Measurements from ENCODE around the gene PRKAG2.
"Not testable (repeated sequence)": the region's sequence is repeated elsewhere in the genome, so short reads cannot be mapped to it uniquely, and the experiment has no call there.

Gene PRKAG2

GRCh38 chr7:151755131-151755801, 121.6 kb downstream of the PRKAG2 start:
- no peak overlapping the region for H3K27ac ChIP-seq (ENCODE audit: low read depth, low read length)
- H3K4me3 ChIP-seq (ENCODE audit: low read depth in 1 of 2, low read length in 2 of 2) = no peak overlapping the region
- H3K27me3 ChIP-seq (ENCODE audit: control insufficient read depth in 1 of 2, insufficient read depth in 2 of 2, low read length in 2 of 2) = no peaks in the 10 kb centered on the region
- no peak overlapping the region for H3K9ac ChIP-seq (ENCODE audit: low read depth in 1 of 2, low read length in 2 of 2)
- H3K36me3 ChIP-seq (ENCODE audit: control insufficient read depth in 1 of 2, insufficient read depth in 2 of 2, low read length in 2 of 2) = no peaks in the 10 kb centered on the region
- peaks cover 14 to 24% of the 10 kb centered on the region in 2 donors for H3K4me1 ChIP-seq (ENCODE audit: control insufficient read depth in 1 of 2, insufficient read depth in 2 of 2, low read length in 2 of 2)
- no peaks in the 10 kb centered on the region for H3K9me3 ChIP-seq (ENCODE audit: control insufficient read depth in 1 of 2, low read length in 2 of 2)

GRCh38 chr7:151754688-151755130, 122.2 kb downstream of the PRKAG2 start:
- Histone ChIP-seq H3K4me3 (ENCODE audit: low read depth in 1 of 2, low read length in 2 of 2) (no peak overlapping the region), H3K4me1 (ENCODE audit: control insufficient read depth in 1 of 2, insufficient read depth in 2 of 2, low read length in 2 of 2) (peaks cover 14 to 24% of the 10 kb centered on the region in 2 donors), H3K9ac (ENCODE audit: low read depth in 1 of 2, low read length in 2 of 2) (no peak overlapping the region), H3K27me3 (ENCODE audit: control insufficient read depth in 1 of 2, insufficient read depth in 2 of 2, low read length in 2 of 2) (no peaks in the 10 kb centered on the region), H3K36me3 (ENCODE audit: control insufficient read depth in 1 of 2, insufficient read depth in 2 of 2, low read length in 2 of 2) (no peaks in the 10 kb centered on the region), H3K27ac (ENCODE audit: low read depth, low read length) (peak overlapping the region; percentile 67), H3K9me3 (ENCODE audit: control insufficient read depth in 1 of 2, low read length in 2 of 2) (no peaks in the 10 kb centered on the region)

DNA sequence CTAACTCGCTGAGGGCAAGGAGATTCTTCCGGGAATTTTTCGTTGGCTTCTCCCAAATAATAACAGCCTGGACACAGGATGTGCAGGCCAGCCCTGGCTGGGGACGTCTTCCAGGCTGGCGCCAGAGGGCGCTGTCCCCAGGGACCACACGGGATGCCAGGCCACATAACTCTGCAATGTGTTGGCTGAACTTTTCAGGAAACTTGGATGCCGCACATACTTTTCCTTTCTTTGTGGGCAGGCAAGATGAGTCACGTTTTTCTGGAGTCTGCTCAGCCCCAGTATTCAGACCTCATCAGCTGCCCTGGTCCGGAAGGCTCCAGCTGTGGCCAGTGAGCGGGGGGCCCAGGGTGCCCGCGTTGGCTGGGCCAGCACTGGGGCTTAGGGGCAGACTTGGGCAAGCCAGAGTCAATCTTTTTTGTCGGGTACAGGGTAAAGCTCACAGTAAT, 122.7 kb downstream of the PRKAG2 start:
- Histone ChIP-seq H3K27me3 (ENCODE audit: control insufficient read depth in 1 of 2, insufficient read depth in 2 of 2, low read length in 2 of 2) (no peaks in the 10 kb centered on the region), H3K27ac (ENCODE audit: low read depth, low read length) (peak overlapping the region; percentile 17), H3K4me1 (ENCODE audit: control insufficient read depth in 1 of 2, insufficient read depth in 2 of 2, low read length in 2 of 2) (peaks cover 14 to 19% of the 10 kb centered on the region in 2 donors), H3K9me3 (ENCODE audit: control insufficient read depth in 1 of 2, low read length in 2 of 2) (no peaks in the 10 kb centered on the region), H3K4me3 (ENCODE audit: low read depth in 1 of 2, low read length in 2 of 2) (no peak overlapping the region), H3K36me3 (ENCODE audit: control insufficient read depth in 1 of 2, insufficient read depth in 2 of 2, low read length in 2 of 2) (no peaks in the 10 kb centered on the region), H3K9ac (ENCODE audit: low read depth in 1 of 2, low read length in 2 of 2) (no peak overlapping the region)

DNA sequence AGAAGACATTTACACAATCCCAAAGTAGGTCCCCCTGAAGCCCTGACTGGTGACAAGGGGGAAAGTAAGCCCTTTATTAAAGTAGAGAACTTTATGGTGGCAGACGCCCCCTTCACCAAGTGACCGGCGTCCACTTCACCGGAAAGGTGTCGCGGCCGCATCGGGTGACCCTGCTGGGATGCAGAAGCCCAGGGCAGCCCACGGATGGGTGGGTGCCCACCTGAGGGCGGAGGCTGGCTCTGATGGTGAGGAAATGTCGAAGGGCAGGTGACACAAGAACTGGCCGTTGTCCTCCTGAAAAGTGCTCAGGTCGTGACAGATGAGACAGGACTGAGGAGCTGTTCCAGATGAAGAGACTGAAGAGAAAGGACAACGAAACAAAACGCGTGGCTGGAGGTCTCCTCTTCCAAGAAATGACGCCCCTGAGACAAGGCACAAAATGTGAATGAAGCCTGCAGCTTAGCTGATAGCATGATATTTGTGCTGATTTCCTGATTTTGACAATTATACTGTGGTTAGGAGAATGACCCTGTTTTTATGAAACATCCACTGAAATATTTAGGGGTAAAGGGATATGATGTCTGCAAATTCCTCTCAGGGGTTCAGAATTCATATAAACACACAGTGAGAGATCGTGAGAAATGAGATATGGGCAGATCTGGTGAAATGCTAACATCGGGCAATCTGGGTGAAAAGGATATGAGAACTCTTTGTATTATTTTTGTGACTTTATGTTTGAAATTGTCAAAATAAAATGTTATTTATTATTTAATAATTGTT, 123.9 kb downstream of the PRKAG2 start:
- H3K36me3 ChIP-seq (ENCODE audit: control insufficient read depth in 1 of 2, insufficient read depth in 2 of 2, low read length in 2 of 2) = no peaks in the 10 kb centered on the region
- H3K9me3 ChIP-seq (ENCODE audit: control insufficient read depth in 1 of 2, low read length in 2 of 2) = no peaks in the 10 kb centered on the region
- H3K4me3 ChIP-seq (ENCODE audit: low read depth in 1 of 2, low read length in 2 of 2) = no peak overlapping the region
- H3K9ac ChIP-seq (ENCODE audit: low read depth in 1 of 2, low read length in 2 of 2) = no peak overlapping the region
- no peaks in the 10 kb centered on the region for H3K27me3 ChIP-seq (ENCODE audit: control insufficient read depth in 1 of 2, insufficient read depth in 2 of 2, low read length in 2 of 2)
- H3K27ac ChIP-seq (ENCODE audit: low read depth, low read length) = no peak overlapping the region
- H3K4me1 ChIP-seq (ENCODE audit: control insufficient read depth in 1 of 2, insufficient read depth in 2 of 2, low read length in 2 of 2) = peaks cover 18 to 19% of the 10 kb centered on the region in 2 donors

- Histone ChIP-seq H3K9ac (ENCODE audit: low read depth in 1 of 2, low read length in 2 of 2) (no peak overlapping the region), H3K36me3 (ENCODE audit: control insufficient read depth in 1 of 2, insufficient read depth in 2 of 2, low read length in 2 of 2) (no peaks in the 10 kb centered on the region)
Observed at GRCh38 chr7:151752037-151752436, 124.9 kb downstream of the PRKAG2 start.

DNA sequence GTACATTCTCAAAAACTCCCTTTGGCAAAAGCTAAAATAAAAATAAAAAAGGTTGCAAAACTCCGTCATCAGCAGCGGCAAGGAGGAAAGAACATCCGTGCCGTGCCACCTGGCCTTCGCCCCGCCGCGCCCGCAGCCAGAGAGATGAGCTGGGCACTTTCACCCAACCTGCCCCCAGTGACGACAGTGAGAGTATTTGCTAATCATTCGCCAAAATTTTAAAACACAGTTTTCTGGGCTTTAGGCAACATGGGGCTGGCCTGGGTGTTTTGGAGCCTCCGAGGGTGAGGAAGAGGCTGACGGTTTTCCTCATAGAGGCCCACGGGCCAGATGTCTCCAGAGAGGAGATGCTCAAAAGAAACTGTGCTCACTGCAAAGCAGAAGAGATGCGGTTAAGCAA, 128.2 kb downstream of the PRKAG2 start:
- no peak overlapping the region for H3K4me3 ChIP-seq (ENCODE audit: low read depth in 1 of 2, low read length in 2 of 2)
- no peaks in the 10 kb centered on the region for H3K36me3 ChIP-seq (ENCODE audit: control insufficient read depth in 1 of 2, insufficient read depth in 2 of 2, low read length in 2 of 2)
- H3K9ac ChIP-seq (ENCODE audit: low read depth in 1 of 2, low read length in 2 of 2) = no peak overlapping the region
- no peaks in the 10 kb centered on the region for H3K27me3 ChIP-seq (ENCODE audit: control insufficient read depth in 1 of 2, insufficient read depth in 2 of 2, low read length in 2 of 2)
- no peak overlapping the region for H3K27ac ChIP-seq (ENCODE audit: low read depth, low read length)
- no peaks in the 10 kb centered on the region for H3K9me3 ChIP-seq (ENCODE audit: control insufficient read depth in 1 of 2, low read length in 2 of 2)
- H3K4me1 ChIP-seq (ENCODE audit: control insufficient read depth in 1 of 2, insufficient read depth in 2 of 2, low read length in 2 of 2) = peaks cover 22 to 30% of the 10 kb centered on the region in 2 donors

More at GRCh38 chr7:151752037-151752436, 124.9 kb downstream of the PRKAG2 start:
- no peaks in the 10 kb centered on the region for H3K9me3 ChIP-seq (ENCODE audit: control insufficient read depth in 1 of 2, low read length in 2 of 2)
- no peaks in the 10 kb centered on the region for H3K27me3 ChIP-seq (ENCODE audit: control insufficient read depth in 1 of 2, insufficient read depth in 2 of 2, low read length in 2 of 2)
- H3K4me3 ChIP-seq (ENCODE audit: low read depth in 1 of 2, low read length in 2 of 2) = no peak overlapping the region
- H3K4me1 ChIP-seq (ENCODE audit: control insufficient read depth in 1 of 2, insufficient read depth in 2 of 2, low read length in 2 of 2) = peaks cover 18 to 19% of the 10 kb centered on the region in 2 donors
- H3K27ac ChIP-seq (ENCODE audit: low read depth, low read length) = no peak overlapping the region

DNA sequence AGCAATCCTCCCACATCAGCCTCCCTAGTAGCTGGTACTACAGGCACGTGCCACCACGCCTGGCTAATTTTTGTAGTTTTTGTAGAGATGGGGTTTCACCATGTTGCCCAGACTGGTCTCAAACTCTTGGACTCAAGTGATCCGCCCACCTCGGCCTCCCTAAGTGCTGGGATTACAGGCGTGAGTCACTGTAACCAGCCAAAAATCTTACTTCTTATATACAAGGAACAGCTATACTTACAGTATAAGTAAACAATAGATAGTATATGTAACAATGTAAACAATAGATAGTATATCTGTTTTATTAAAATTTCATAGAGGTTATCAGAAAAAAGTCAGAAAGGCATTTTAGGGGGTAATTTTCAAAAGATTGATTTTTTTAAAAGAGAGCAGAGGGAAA, 128.9 kb downstream of the PRKAG2 start:
- H3K36me3 ChIP-seq (ENCODE audit: control insufficient read depth in 1 of 2, insufficient read depth in 2 of 2, low read length in 2 of 2); H3K9ac ChIP-seq (ENCODE audit: low read depth in 1 of 2, low read length in 2 of 2); H3K9me3 ChIP-seq (ENCODE audit: control insufficient read depth in 1 of 2, low read length in 2 of 2); H3K4me3 ChIP-seq (ENCODE audit: low read depth in 1 of 2, low read length in 2 of 2); H3K27me3 ChIP-seq (ENCODE audit: control insufficient read depth in 1 of 2, insufficient read depth in 2 of 2, low read length in 2 of 2); H3K27ac ChIP-seq (ENCODE audit: low read depth, low read length): not testable (repeated sequence)
- peaks cover 25 to 35% of the 10 kb centered on the region in 2 donors for H3K4me1 ChIP-seq (ENCODE audit: control insufficient read depth in 1 of 2, insufficient read depth in 2 of 2, low read length in 2 of 2)

DNA sequence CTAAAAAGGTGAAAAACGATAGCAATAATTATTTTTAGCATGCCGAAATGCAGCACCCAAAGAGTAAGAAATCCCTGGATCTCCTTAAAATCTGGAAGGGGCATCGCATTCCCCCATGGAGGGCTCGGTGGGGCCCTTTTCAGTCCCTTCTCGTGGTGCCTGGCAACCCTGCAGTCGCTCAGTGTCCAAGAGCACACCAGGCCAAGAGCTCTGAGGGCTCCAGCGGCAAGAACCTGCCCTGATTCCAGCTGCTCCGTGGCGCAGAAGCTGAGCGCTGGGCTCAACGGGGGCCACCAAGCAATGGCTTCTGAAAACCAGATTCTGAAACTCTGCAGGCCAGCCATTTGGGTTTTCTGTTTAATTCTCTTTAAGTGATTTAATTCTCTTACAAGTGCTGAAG, 131.2 kb downstream of the PRKAG2 start:
- no peak overlapping the region for H3K4me3 ChIP-seq (ENCODE audit: low read depth in 1 of 2, low read length in 2 of 2)
- peaks cover 25 to 35% of the 10 kb centered on the region in 2 donors for H3K4me1 ChIP-seq (ENCODE audit: control insufficient read depth in 1 of 2, insufficient read depth in 2 of 2, low read length in 2 of 2)
- H3K27me3 ChIP-seq (ENCODE audit: control insufficient read depth in 1 of 2, insufficient read depth in 2 of 2, low read length in 2 of 2) = no peaks in the 10 kb centered on the region
- H3K27ac ChIP-seq (ENCODE audit: low read depth, low read length) = peak overlapping the region; percentile 26
- H3K36me3 ChIP-seq (ENCODE audit: control insufficient read depth in 1 of 2, insufficient read depth in 2 of 2, low read length in 2 of 2) = no peaks in the 10 kb centered on the region
- peak overlapping the region; percentile 60 to 62 for H3K9ac ChIP-seq (ENCODE audit: low read depth in 1 of 2, low read length in 2 of 2)
- no peaks in the 10 kb centered on the region for H3K9me3 ChIP-seq (ENCODE audit: control insufficient read depth in 1 of 2, low read length in 2 of 2)

DNA sequence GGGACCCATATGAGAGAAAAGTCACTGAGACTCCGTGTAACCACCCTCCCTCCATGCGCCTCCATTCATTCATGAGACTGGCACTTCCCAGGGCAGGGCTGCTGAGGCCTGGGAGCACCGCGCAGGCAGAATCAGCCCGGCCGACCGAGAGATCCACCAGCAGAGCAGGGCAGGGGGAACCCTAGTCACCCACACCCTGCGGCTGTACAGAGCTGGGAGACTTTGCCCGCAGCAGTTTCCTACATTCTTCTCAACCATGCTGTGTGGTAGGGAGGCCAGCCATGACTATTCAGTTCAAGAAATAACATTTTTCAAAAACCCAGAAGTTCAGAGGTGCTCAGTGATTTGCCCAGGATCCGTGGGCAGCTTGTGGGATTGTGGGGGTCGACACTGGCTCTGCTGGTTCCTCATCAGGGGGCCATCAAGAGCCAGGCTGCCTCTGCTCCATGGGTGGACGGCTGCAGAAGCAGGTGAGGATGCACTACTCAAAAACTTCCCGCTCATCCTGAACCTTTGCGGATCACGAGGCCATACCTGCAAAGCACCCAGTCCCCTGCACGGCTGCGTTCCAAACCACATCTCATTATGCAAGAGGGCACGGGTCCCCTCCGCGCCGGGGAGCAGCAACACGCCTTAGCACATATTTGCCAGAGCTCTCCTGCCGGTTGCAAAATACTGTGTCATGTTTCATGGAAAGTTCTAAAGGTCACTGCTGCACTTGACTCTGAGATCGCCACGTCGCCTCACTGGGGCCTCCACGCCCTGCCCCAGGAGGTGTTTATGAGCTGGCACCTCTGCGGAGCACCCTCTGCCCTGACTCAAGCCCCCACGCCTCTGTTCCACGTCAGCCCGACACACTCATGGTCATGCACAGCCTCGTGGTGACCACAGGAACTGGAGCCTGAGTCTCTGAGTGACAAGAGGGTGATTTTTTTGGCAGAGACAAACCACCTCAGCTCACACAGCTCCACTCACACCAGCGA, 132.0 kb downstream of the PRKAG2 start:
- H3K4me3 ChIP-seq (ENCODE audit: low read depth in 1 of 2, low read length in 2 of 2) = peak overlapping the region; percentile 21 to 25
- no peaks in the 10 kb centered on the region for H3K27me3 ChIP-seq (ENCODE audit: control insufficient read depth in 1 of 2, insufficient read depth in 2 of 2, low read length in 2 of 2)
- H3K36me3 ChIP-seq (ENCODE audit: control insufficient read depth in 1 of 2, insufficient read depth in 2 of 2, low read length in 2 of 2) = no peaks in the 10 kb centered on the region
- peaks cover 25 to 35% of the 10 kb centered on the region in 2 donors for H3K4me1 ChIP-seq (ENCODE audit: control insufficient read depth in 1 of 2, insufficient read depth in 2 of 2, low read length in 2 of 2)
- H3K9ac ChIP-seq (ENCODE audit: low read depth in 1 of 2, low read length in 2 of 2) = peak overlapping the region; percentile 60 to 62
- peak overlapping the region; percentile 73 for H3K27ac ChIP-seq (ENCODE audit: low read depth, low read length)
- no peaks in the 10 kb centered on the region for H3K9me3 ChIP-seq (ENCODE audit: control insufficient read depth in 1 of 2, low read length in 2 of 2)

Measured in duodenal mucosa (tissue), 2 donors.